ENCODE measurements around the gene NACA2. TPM values are rescaled to one million over a fixed set of nuclear protein-coding genes. Genes with fewer than 3 reads are reported as not detected.

NACA2 gene
- polyA plus RNA-seq, 2 of the 4 experiments (the other 2 are of a cell fraction) = 0.34 to 0.40 TPM

DNA sequence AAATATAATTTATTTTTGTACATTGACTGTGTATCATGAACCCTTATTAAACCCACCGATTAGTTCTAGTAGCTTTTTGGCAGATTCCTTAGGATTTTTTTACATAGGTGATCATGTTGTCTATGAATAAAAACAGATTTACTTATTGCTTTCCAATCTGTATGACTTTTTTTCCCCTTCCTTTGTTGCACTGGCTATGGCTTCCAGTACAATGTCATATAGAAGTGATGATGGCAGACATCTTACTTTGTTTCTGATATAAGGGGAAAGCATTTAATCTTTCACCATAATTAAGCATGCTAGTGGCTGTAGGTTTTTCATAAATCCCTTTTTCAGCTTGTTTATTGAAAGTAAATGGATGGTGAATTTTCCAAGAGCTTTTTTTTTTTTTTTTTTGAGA is 28.9 kb upstream of the NACA2 start (continued):
- TF ChIP-seq, protein P1, sequence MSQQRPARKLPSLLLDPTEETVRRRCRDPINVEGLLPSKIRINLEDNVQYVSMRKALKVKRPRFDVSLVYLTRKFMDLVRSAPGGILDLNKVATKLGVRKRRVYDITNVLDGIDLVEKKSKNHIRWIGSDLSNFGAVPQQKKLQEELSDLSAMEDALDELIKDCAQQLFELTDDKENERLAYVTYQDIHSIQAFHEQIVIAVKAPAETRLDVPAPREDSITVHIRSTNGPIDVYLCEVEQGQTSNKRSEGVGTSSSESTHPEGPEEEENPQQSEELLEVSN (IDR thresholded peaks at IDR 0.05; ENCODE audit: borderline replicate concordance, low read depth) = no peak
- TF ChIP-seq, protein P2, sequence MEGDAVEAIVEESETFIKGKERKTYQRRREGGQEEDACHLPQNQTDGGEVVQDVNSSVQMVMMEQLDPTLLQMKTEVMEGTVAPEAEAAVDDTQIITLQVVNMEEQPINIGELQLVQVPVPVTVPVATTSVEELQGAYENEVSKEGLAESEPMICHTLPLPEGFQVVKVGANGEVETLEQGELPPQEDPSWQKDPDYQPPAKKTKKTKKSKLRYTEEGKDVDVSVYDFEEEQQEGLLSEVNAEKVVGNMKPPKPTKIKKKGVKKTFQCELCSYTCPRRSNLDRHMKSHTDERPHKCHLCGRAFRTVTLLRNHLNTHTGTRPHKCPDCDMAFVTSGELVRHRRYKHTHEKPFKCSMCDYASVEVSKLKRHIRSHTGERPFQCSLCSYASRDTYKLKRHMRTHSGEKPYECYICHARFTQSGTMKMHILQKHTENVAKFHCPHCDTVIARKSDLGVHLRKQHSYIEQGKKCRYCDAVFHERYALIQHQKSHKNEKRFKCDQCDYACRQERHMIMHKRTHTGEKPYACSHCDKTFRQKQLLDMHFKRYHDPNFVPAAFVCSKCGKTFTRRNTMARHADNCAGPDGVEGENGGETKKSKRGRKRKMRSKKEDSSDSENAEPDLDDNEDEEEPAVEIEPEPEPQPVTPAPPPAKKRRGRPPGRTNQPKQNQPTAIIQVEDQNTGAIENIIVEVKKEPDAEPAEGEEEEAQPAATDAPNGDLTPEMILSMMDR (IDR thresholded peaks at IDR 0.05) = no peak
- TF ChIP-seq POLR2A (IDR thresholded peaks at IDR 0.05; ENCODE audit: low read length) (no peak), HOXB13 (CRISPR knock-in tag; IDR thresholded peaks at IDR 0.05; ENCODE audit: low read depth) (no peak), CBX2 (IDR thresholded peaks at IDR 0.05; ENCODE audit: borderline replicate concordance, low read depth) (no peak), ZSCAN20 (CRISPR knock-in tag; IDR thresholded peaks at IDR 0.05) (no peak), HDAC2 (IDR thresholded peaks at IDR 0.05) (no peak)

GRCh38 chr17:61619493-61619892 is 28.5 kb upstream of the NACA2 start:
- ATAC-seq = no peak
- Histone ChIP-seq H3K4me1 (no peaks in the 10 kb centered on the region), H3K4me3 (no peak overlapping the region), H3K27ac (no peak overlapping the region), H3K9me3 (peaks cover 49% of the 10 kb centered on the region), H3K4me2 (no peak overlapping the region)
- ChIA-PET CTCF (interaction anchor here (0.6 kb wide), 1 partner anchor 25 kb away, joined by 3 read pairs; no protein-coding TSS in a partner anchor), POLR2A (no interaction called here)
- peak in 1 of 2 experiments; percentile 17 for DNase-seq (ENCODE audit: low read depth in 1 of 2, low spot score in 1 of 2)
- 2% methylated on average over 1 of the region's 1 CpG for WGBS (ENCODE audit: missing lambda C conversion rate)
- TF ChIP-seq ZSCAN20 (CRISPR knock-in tag; IDR thresholded peaks at IDR 0.05) (0 out of 2 replicates have a peak, but pooled peaks have one; percentile 22), ZC3H11A (IDR thresholded peaks at IDR 0.05) (no peak), KDM1A (IDR thresholded peaks at IDR 0.05; ENCODE audit: low read depth) (0 out of 2 replicates have a peak, but pooled peaks have one; percentile 55), FOXS1 (CRISPR knock-in tag; IDR thresholded peaks at IDR 0.05) (peak; percentile 50; the same call in 1 of the 2 replicates)
- no peak for FAIRE-seq

GRCh38 chr17:61618950-61619349 is 27.9 kb upstream of the NACA2 start:
- ATAC-seq (no peak), FAIRE-seq (peak; percentile 78), DNase-seq (ENCODE audit: low read depth in 1 of 2, low spot score in 1 of 2) (no peak)
- Histone ChIP-seq H3K4me3 (no peak overlapping the region), H3K27ac (no peak overlapping the region), H3K4me2 (no peak overlapping the region), H3K4me1 (no peaks in the 10 kb centered on the region), H3K9me3 (peaks cover 47% of the 10 kb centered on the region)
- ChIA-PET POLR2A (no interaction called here), CTCF (interaction anchor here (0.6 to 1.0 kb wide), 2 partner anchors 17 to 24 kb away, joined by 3 read pairs; no protein-coding TSS in a partner anchor)
- TF ChIP-seq, protein P3, sequence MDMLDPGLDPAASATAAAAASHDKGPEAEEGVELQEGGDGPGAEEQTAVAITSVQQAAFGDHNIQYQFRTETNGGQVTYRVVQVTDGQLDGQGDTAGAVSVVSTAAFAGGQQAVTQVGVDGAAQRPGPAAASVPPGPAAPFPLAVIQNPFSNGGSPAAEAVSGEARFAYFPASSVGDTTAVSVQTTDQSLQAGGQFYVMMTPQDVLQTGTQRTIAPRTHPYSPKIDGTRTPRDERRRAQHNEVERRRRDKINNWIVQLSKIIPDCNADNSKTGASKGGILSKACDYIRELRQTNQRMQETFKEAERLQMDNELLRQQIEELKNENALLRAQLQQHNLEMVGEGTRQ (IDR thresholded peaks at IDR 0.05) = no peak
- TF ChIP-seq CHD4 (IDR thresholded peaks at IDR 0.05; ENCODE audit: borderline replicate concordance) (no peak), MAFK (IDR thresholded peaks at IDR 0.05; ENCODE audit: partially characterized antibody) (no peak), FOSB (CRISPR knock-in tag; IDR thresholded peaks at IDR 0.05) (no peak), HEYL (CRISPR knock-in tag; IDR thresholded peaks at IDR 0.05) (no peak), PHF8 (IDR thresholded peaks at IDR 0.05; ENCODE audit: borderline replicate concordance, low read depth) (no peak), TP53 (CRISPR knock-in tag; IDR thresholded peaks at IDR 0.05) (no peak), POLR2A (IDR thresholded peaks at IDR 0.05; ENCODE audit: low read length) (no peak), CBX8 (IDR thresholded peaks at IDR 0.05) (no peak), FOSL2 (IDR thresholded peaks at IDR 0.05) (no peak), FOSL2 (CRISPR knock-in tag; IDR thresholded peaks at IDR 0.05) (no peak)
- TF ChIP-seq, protein P2 (IDR thresholded peaks at IDR 0.05) = no peak
- WGBS (ENCODE audit: missing lambda C conversion rate) = 20% methylated on average over 1 of the region's 1 CpG
